NCI-H1417 (cell line): ENCODE data around the gene TUBB4B.

Experiments used
- DNase-seq, 3 experiments: peaks; one replicate each; lab custom pipeline; 2025; lab: John Stamatoyannopoulos, UW

TUBB4B gene

GRCh38 chr9:137240841-137241489, at the start of gene TUBB4B:
Gene TUBB4B, plus strand, starts transcription at chr9:137241287. Its CDS starts 74 bp downstream, at chr9:137241361.
- peak; percentile 94 to 100 (median 100) for DNase-seq

DNA sequence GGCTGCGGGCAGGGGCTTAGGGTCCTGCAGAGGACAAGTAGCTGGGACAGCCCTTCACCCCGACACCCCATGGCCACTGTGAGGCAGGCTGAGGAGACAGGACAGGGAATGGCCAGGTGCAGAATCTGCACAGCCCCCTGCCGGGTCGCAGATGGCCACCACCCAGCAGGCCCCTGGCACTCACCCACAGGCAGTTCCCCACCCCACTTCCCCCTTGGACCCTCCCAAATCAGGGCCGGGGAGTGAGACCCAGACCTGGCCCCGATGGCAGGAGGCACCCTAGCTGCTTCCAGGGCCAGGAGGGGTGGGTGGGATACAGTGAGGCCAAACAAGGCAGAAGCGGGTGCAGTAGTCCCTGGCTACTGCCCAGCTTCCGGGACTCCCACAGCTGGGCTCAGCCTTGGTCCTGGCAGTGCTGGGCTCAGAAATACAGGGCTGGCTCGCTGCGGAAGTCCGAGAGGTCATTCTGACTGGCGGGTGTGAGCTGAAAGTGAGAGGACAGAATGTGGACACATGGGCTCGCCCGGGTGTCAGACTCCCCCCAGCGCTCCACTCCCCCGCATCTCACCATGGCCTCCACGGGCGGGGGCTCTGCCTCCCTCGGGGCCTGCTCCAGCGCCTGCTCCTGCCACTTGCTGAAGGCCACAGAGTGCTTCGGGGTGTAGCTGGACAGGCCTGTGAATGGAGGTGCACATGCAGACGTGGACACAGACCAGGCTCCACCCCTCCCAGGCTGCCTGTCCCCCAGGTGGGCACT, 49.2 kb upstream of the TUBB4B start:
- DNase-seq, result no peak

DNA sequence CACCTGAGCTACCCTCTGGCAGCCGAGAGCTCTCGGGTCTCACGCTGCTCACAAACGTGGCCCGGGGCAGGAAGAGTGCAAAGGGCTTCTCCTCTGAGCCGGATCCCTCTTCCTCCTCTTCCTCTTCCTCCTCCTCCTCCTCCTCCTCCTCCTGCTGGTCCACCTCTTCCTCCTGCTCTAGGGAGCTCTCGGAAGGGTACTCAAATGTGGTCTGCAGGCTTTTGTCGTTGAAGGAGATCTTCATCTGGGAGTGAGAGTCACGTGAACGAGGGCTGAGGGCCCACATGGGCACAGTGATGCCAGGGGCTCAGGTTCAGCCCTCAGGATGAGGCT, 48.7 kb upstream of the TUBB4B start:
- no peak for DNase-seq

- no peak for DNase-seq
These were observed 48.2 kb upstream of the TUBB4B start for GRCh38 chr9:137192859-137193258.

DNA sequence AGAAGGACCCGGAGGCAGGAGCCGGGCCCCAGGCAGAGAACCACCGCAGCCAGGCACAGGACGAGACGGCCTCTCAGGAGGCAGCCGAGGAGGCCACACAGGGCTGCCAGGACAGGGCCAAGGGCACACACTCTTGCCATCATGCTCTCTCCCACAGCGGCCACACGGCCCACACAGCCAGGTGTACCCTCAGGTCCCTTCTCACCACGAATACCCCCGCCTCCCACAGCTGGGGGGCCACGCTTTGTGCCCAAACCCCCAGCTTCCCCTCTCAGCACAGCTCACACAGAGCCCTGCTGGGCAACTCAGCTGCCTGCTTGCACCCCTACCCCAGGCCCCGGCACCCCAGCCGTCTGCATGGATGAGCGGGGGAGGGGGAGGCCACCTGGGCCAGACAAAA, 47.3 kb upstream of the TUBB4B start:
- no peak for DNase-seq

GRCh38 chr9:137194388-137194787, 46.7 kb upstream of the TUBB4B start:
- DNase-seq, result peak in 2 of 3 experiments; percentile 48 to 49

DNA sequence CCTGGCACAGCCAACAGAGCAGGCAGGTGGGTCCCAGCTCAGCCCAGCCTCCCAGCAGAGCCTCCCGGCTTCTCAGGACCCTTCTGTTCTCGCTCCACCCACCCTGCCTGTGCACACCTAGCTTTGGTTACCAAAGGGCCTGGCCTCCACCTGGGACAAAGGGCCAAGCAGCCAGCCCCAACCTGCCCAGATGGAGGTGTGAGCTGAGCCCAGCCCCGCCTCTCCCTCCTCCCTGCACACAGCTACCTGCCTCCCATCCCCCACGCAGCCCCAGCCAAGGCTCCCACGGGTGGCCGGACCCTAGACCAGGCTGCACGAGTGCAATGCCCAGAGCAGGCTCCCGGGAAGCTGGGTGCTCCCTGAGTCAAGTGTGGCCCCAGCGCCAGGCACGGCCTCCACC, 46.2 kb upstream of the TUBB4B start:
- DNase-seq, result peak in 2 of 3 experiments; percentile 27 to 82

DNA sequence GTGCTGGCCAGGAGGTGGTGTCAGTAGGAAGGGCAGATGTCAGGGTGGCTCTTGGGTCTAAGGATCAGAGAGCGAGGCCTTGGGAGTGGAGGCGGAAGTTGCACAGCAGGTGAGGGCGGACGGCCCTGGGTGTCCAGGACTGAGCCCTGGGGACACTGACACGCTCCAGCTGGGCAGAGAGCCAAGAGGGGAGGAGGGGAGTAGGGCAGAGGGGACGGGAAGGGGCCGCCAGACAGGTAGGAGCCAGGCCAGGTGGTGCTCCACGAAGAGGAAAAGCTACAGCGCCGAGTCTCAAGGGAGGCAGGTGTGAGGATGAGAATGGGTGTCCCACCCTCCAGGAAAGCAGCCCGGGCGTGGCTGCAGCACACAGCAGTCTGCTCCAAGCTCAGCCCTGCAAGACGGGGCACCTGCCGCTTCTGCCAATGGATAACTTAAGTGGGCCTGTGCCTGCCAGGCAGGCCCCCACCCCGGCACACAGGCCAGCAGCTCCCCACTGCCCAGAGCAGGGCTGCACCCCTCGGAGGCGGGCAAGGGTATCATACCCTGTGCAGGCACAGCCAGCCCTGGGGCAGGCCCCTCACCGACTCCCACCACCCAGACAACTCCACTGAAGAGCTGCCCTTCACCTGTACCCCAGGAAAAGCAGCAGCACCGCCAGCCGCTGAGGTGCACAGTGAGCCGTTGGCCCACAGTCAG, 45.4 kb upstream of the TUBB4B start:
- peak; percentile 83 to 99 (median 96) for DNase-seq

DNA sequence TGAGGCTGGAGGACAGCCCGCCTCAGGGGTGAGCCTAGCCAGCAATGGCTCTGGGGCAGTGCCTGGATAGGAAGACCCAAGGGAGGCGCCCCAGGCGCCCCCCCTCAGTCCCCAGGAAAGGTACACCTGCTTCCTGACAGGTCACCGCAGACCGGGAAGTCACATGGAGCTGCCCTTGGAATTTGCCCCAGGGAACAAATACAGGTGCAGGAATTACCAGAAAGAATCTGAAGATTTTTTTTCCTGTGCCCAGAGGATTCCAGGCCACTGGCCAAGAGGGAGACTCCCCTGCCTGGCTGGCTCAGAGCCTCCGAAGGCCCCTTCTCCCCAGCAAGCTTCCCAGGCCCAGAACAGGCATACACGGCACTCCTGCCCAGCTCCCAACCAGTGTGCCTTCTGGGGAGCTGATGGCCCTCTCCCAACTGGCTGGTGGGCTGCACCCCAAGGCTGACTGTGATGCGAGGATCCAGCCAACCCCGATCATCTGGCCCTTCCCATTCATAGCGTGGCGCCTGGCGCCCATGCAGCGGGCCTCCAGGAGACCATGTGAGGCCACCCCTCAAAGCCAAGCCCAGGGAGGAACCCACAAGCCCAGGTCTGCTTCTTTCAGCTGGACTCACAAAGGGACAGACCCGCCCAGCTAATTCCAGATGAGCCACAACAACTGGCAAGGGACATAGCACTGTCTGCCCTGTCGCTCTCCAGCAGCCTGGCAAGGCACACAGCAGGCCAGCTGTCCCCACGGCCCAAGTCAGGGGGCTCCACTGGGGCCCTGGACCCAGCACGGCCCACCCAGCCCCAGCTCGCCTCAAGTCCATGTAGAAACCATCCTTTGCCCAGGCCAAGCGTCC, 42.8 kb upstream of the TUBB4B start:
- DNase-seq, result peak; percentile 2 to 34 (median 18)

DNA sequence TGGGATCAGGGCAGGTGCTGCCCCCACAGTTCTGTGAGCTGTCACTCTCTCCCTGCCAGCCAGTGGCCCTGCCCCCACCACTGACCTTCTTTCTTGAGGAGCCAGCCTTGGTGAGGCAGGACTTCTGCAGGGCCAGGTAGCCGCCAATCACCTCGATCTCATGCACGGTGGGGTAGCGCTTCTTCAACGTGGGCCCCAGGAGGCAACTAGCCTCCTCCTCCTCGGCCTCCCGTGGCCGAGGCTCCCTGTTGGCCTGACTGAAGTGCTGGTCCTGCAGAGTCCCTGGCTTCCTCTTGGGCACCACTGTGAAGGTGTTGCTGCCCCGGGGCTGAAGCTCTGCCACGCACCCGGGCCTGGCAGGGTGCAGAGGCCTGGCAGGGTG, 42.2 kb upstream of the TUBB4B start:
- no peak for DNase-seq

GRCh38 chr9:137199411-137200121, 41.5 kb upstream of the TUBB4B start:
- no peak for DNase-seq

DNA sequence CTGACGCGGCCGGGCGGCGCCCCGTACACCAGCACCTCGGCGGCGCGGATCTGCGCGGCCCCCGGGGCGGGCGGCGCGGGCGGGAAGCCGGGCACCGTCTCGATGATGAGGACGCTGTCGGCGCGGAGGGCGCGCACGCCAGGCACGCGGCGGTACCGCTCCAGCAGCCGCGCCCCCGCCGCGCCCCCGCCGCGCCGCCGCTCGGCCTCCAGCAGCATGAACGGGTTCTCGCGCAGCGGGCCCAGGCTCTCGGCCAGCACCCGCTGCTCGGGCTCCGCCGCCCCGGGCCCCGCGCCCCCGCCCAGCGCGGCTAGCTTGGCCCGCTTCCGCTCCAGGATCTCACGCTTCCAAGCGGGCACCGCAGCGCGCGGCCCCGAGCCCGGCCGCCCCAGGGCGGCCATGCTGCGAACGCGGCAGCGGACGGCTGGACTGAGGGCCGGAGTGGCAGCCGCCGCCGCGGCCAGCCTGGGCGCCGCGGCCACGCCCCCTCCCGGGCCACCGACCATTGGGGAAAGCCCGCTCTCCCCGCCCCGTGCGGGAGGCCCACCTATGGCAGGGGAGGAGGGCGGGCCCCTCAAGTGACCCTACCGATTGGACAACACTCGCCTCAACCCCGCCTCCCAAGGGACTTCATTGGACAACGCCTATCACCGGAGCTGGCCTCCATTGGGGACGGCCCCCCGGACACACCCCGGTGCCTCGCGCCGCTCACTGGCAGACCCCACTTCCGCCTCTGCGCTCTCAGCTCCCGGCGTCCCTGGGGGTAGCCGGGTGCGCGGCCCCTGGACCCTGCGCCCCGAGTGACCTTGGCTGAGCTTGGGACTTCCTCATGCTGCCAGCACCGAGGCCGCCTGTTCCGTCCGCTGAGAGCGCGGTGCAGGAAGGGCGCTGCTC, 40.5 kb upstream of the TUBB4B start, which contains the start of gene TPRN:
TPRN (minus strand) TSS at position 431 of the 894 bp plus-strand sequence; CDS start at position 401, 30 bp downstream.
- DNase-seq, result peak; percentile 97 to 100 (median 100)

GRCh38 chr9:137201205-137201868, 39.8 kb upstream of the TUBB4B start:
- no peak for DNase-seq

GRCh38 chr9:137202966-137203365, 38.1 kb upstream of the TUBB4B start:
- DNase-seq, result no peak

GRCh38 chr9:137204731-137205125, 36.4 kb upstream of the TUBB4B start:
- DNase-seq, result no peak

GRCh38 chr9:137205126-137206069, 35.7 kb upstream of the TUBB4B start, which contains the start of the genes NDOR1 and TMEM203:
Gene NDOR1, plus strand, starts transcription at chr9:137205700. Its CDS starts 78 bp downstream, at chr9:137205778.
Gene TMEM203, minus strand, starts transcription at chr9:137205648. Its CDS starts 234 bp downstream, at chr9:137205414.
- DNase-seq, result peak; percentile 74 to 90 (median 90)

GRCh38 chr9:137206602-137207001, 34.5 kb upstream of the TUBB4B start:
- no peak for DNase-seq

GRCh38 chr9:137211532-137211931, 29.6 kb upstream of the TUBB4B start:
- no peak for DNase-seq
